Right lobe of liver (tissue), 6 donors: ENCODE measurements around the gene ROBO2. TPM values are rescaled to one million over a fixed set of nuclear protein-coding genes. Genes with fewer than 3 reads are reported as not detected.

Source experiments
- ATAC-seq, 4 donors: fragments of 200-7000 bp; cut with Tn5 transposase; one replicate each; pipeline ENCODE4 v1.9.1; 2020; ENCODE audit warnings: mild to moderate bottlenecking in 4 of 4, moderate library complexity in 4 of 4
- DNase-seq, 3 donors: peaks; one replicate each; pipeline ENCODE4 v3.0.0-alpha.2; 2020
- H3K27ac ChIP-seq, 3 donors: fragments of 200-600 bp; one replicate each; pipeline ENCODE4 v1.8.0; 2022
- H3K27me3 ChIP-seq, 2 donors: fragments of 200-600 bp; one replicate each; pipeline ENCODE4 v1.8.0; 2022
- H3K36me3 ChIP-seq, 4 donors: fragments of 200-600 bp; sonication (generic) in 1 of 4; one replicate each; pipeline versions ENCODE4 v1.5.1 to v1.8.0; 2017 to 2022; ENCODE audit warnings: control low read depth in 1 of 4
- H3K4me1 ChIP-seq, 4 donors: fragments of 200-600 bp; sonication (generic) in 1 of 4; one replicate each; pipeline versions ENCODE4 v1.5.1 to v1.8.0; 2017 to 2022; ENCODE audit warnings: control low read depth in 1 of 4
- H3K4me3 ChIP-seq, 3 donors: fragments of 200-600 bp; one replicate each; pipeline ENCODE4 v1.8.0; 2022
- H3K9me3 ChIP-seq, 4 donors: fragments of 200-600 bp; sonication (generic) in 1 of 4; one replicate each; pipeline versions ENCODE4 v1.5.1 to v1.8.0; 2017 to 2022; ENCODE audit warnings: control low read depth in 1 of 4
- POLR2A ChIP-seq: fragments of 450-650 bp; IDR thresholded peaks from one replicate; pipeline ENCODE4 v1.6.1; 2017; ENCODE audit warnings: antibody characterized with exemption, mild to moderate bottlenecking
- WGBS: methylation state at CpG from one replicate; pipeline ENCODE4 v1.1.6; 2018; ENCODE audit warnings: low coverage, low lambda C conversion rate; ENCODE audit not compliant: insufficient coverage; ENCODE audit errors: missing lambda C conversion rate; 5-methylcytosine and 5-hydroxymethylcytosine counted together
- intact Hi-C, 2 donors: fragments of 100-400 bp; cut with DNase I; formaldehyde crosslinking; loops; one replicate each; pipeline versions ENCODE4 v1.11.2 to v1.14.1; 2022
- total RNA-seq, 6 experiments: library from RNA; depleted of rRNA in 2 of 6; stranded (reverse); fragments of >200 nt in 2 of 6; fragmentation: NEBNext Ultra II Directional in 3 of 6; extraction: Animal tissue kit (Norgen Biotek cat#: 25700) in 3 of 6; gene quantifications; one replicate each; pipeline versions ENCODE4 v1.1.0 to v1.2.4, GENCODE V29; 2016 to 2023
- TF ChIP-seq, protein P1 (sequence below), 4 donors: fragments of 200-600 bp in 3 of 4; fragments of 450-650 bp in 1 of 4; IDR thresholded peaks; one replicate each; pipeline versions ENCODE4 v1.5.1 to v1.8.0; 2016 to 2022; ENCODE audit warnings: antibody characterized with exemption in 4 of 4, mild to moderate bottlenecking in 2 of 4
- donor health status: DM: no; HTN: yes; CAD: no.
- donor health status: DM: no; HTN: no; CAD: no.
- donor health status: DM: no; HTN: no; CAD: no.
- donor health status: DM: no; HTN: yes; CAD: no.
- donor health status: DM: no; HTN: yes; CAD: no.

The ROBO2 gene
- total RNA-seq, 6 experiments from 2014 or later: 0.07 to 1.7 (median 0.67) TPM

DNA sequence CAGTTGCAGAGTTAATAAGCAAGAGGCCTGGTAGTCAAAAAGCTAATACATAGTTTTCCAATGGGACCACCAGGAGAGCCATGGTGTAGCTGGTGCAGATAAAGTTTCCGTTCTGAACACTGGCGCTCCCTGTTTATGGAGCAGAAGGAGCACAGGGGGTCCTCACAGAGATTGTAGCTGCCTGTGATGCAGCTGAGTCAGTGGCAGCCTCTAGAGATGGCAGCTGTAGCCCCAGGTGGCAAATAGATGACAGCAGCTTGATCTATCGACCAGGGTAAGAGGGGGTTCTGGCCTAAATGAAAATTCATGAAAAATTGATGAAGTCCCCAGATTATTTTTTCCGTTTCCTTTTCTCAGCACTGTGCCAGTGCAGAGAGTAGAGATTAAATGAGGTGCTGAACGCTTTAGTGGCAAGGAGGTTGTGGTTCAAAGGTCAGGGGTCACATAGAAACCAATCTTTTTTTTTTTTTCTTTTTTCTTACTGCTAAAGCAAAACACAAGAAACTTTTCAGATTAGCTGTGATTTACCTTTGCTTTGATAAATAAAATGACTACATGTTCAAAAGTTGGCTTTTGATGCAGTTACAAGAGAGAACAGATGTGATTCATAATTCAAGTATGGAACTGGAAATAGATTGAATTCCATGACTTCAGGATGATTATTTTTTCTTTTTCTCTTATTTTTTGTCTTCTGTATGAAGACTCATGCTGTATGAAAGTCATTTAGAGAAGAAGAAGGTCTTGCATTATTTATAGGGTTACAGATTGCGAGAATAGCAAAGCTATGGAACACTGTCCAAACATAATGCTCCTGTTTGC, 63.3 kb downstream of the ROBO2 start:
- TF ChIP-seq POLR2A: no peak
- TF ChIP-seq, protein P1, sequence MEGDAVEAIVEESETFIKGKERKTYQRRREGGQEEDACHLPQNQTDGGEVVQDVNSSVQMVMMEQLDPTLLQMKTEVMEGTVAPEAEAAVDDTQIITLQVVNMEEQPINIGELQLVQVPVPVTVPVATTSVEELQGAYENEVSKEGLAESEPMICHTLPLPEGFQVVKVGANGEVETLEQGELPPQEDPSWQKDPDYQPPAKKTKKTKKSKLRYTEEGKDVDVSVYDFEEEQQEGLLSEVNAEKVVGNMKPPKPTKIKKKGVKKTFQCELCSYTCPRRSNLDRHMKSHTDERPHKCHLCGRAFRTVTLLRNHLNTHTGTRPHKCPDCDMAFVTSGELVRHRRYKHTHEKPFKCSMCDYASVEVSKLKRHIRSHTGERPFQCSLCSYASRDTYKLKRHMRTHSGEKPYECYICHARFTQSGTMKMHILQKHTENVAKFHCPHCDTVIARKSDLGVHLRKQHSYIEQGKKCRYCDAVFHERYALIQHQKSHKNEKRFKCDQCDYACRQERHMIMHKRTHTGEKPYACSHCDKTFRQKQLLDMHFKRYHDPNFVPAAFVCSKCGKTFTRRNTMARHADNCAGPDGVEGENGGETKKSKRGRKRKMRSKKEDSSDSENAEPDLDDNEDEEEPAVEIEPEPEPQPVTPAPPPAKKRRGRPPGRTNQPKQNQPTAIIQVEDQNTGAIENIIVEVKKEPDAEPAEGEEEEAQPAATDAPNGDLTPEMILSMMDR (IDR thresholded peaks at IDR 0.05): no peak
- DNase-seq (no peak), ATAC-seq (no peak)
- no peaks in the 10 kb centered on the region for H3K9me3 ChIP-seq
- H3K4me1 ChIP-seq: no peaks in the 10 kb centered on the region
- H3K27me3 ChIP-seq: no peaks in the 10 kb centered on the region
- H3K36me3 ChIP-seq: no peaks in the 10 kb centered on the region
- intact Hi-C loops: no loop called here
- 68% methylated on average over 6 of the region's 6 CpGs for WGBS
- no peak overlapping the region for H3K4me3 ChIP-seq
- H3K27ac ChIP-seq: no peak overlapping the region

DNA sequence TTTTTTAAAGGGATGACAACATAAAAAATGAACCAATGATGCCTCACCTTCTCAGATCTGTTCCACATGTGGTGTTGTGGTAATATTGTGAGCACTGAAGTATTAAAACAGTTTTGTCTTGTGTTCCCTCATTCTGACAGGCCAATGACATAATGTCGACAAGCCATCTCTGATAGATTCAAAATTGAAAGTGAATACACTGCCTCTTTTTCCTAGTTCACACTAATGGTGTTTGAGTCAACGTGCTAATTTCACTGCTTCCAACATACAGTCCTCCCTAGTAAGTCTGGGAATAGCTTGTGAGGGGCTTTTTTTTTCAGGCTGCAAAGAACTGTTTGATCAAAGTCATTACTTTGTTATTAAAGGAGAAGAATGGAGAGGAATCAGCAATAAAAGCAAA, 82.8 kb downstream of the ROBO2 start:
- Histone ChIP-seq H3K27ac (no peak overlapping the region), H3K36me3 (no peaks in the 10 kb centered on the region), H3K4me3 (no peak overlapping the region), H3K27me3 (no peaks in the 10 kb centered on the region), H3K9me3 (no peaks in the 10 kb centered on the region), H3K4me1 (no peaks in the 10 kb centered on the region)
- ATAC-seq (no peak), DNase-seq (no peak)
- WGBS: 38% methylated on average over 2 of the region's 2 CpGs
- intact Hi-C loops: no loop called here
- TF ChIP-seq, protein P1 (IDR thresholded peaks at IDR 0.05): no peak
- no peak for TF ChIP-seq POLR2A

DNA sequence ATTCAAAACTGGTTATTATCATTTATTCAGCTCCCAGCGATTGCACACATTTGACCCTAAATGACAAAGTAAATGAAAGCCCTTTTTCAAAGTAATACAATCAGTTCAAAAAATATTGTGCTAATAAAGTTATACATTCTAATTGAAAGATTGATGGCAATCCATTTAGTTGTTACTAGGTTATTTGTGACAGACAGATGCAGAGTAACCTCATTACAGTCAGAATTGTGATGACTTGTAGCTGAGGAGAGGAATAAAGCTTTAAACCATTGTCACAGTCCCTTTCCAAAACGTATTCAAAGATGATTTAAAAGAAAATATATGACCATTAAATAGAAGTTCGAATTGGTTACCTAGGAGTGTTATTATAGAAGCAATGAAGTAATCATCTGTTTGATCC, 86.1 kb downstream of the ROBO2 start:
- H3K27me3 ChIP-seq: no peaks in the 10 kb centered on the region
- no peak for TF ChIP-seq POLR2A
- TF ChIP-seq, protein P1 (IDR thresholded peaks at IDR 0.05): no peak
- ATAC-seq (no peak), DNase-seq (no peak)
- H3K9me3 ChIP-seq: no peaks in the 10 kb centered on the region
- 41% methylated on average over 3 of the region's 3 CpGs for WGBS
- no peak overlapping the region for H3K4me3 ChIP-seq
- H3K4me1 ChIP-seq: no peaks in the 10 kb centered on the region
- intact Hi-C loops: no loop called here
- no peak overlapping the region for H3K27ac ChIP-seq
- H3K36me3 ChIP-seq: no peaks in the 10 kb centered on the region

DNA sequence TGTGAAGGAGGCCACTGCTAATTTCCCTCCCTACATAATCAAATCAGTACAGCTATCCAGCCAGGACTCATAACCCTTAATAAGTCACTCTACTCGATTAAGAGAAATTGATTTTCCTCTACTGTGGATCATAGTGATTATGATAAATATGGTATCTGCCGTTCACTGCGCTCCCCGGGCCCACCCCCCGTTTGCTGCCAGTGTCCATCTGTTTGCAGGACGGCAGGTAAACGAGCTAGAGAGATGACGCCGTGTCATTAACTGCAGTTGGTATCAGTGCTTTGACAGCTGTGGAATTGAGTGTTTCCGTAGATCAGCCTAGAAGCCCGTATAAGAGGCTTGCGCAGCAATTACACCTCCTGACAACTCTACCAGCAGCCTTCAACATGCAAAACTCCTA, 94.9 kb downstream of the ROBO2 start:
- Histone ChIP-seq H3K4me1 (no peaks in the 10 kb centered on the region), H3K36me3 (no peaks in the 10 kb centered on the region), H3K27ac (no peak overlapping the region), H3K9me3 (no peaks in the 10 kb centered on the region), H3K27me3 (no peaks in the 10 kb centered on the region), H3K4me3 (no peak overlapping the region)
- no peak for DNase-seq
- no peak for ATAC-seq
- TF ChIP-seq POLR2A: no peak
- TF ChIP-seq, protein P1 (IDR thresholded peaks at IDR 0.05): no peak
- 65% methylated on average over 12 of the region's 12 CpGs for WGBS
- intact Hi-C loops: no loop called here
